Tibial artery (tissue), 4 donors: Measurements from ENCODE around the gene CTIF.

ENCODE experiments used
- DNase-seq, 2 donors: peaks; one replicate each; pipeline ENCODE4 v3.0.0-alpha.2; 2019
- H3K27ac ChIP-seq, 2 donors: fragments of 200-600 bp; sonication (generic) in 1 of 2; 1 replicate in 1 of 2; 2 replicates in 1 of 2; pipeline ENCODE4 v1.5.1; 2018 to 2019; ENCODE audit warnings: mild to moderate bottlenecking in 1 of 2
- H3K27me3 ChIP-seq, 2 donors: fragments of 200-600 bp; sonication (generic) in 1 of 2; one replicate each; pipeline versions ENCODE4 v1.5.1 to v1.6.0; 2016 to 2019
- H3K36me3 ChIP-seq, 3 donors: fragments of 200-600 bp; sonication (generic) in 2 of 3; one replicate each; pipeline ENCODE4 v1.5.1; 2016 to 2019; ENCODE audit warnings: mild to moderate bottlenecking in 2 of 3
- H3K4me1 ChIP-seq, 4 donors: fragments of 200-600 bp; sonication (generic) in 2 of 4; 1 replicate in 3 of 4; 2 replicates in 1 of 4; pipeline ENCODE4 v1.5.1; 2016 to 2019
- H3K4me3 ChIP-seq, 2 donors: fragments of 200-600 bp; sonication (generic) in 1 of 2; 1 replicate in 1 of 2; 2 replicates in 1 of 2; pipeline ENCODE4 v1.5.1; 2018 to 2019; ENCODE audit warnings: mild to moderate bottlenecking in 2 of 2
- H3K9me3 ChIP-seq, 3 donors: fragments of 200-600 bp; sonication (generic) in 1 of 3; one replicate each; pipeline ENCODE4 v1.5.1; 2016 to 2019
- CTCF ChIP-seq, 2 experiments: fragments of 200-600 bp in 1 of 2; fragments of 450-650 bp in 1 of 2; IDR thresholded peaks; one replicate each; pipeline ENCODE4 v1.5.1; 2017 to 2019; ENCODE audit warnings: antibody characterized with exemption in 2 of 2, mild to moderate bottlenecking in 1 of 2, moderate library complexity in 1 of 2
- intact Hi-C: fragments of 100-400 bp; cut with DNase I; formaldehyde crosslinking; loops from one replicate; pipeline ENCODE4 v1.15.0; 2023; ENCODE audit warnings: low total_unique reads

The CTIF gene

GRCh38 chr18:48791636-48792105 lies 252.8 kb downstream of the CTIF start:
- Histone ChIP-seq H3K36me3 (peaks cover 0 to 8% (median 0%) of the 10 kb centered on the region in 3 donors), H3K4me1 (peaks cover 0 to 62% (median 43%) of the 10 kb centered on the region in 4 donors), H3K27ac (peak overlapping the region; percentile 92 to 94), H3K27me3 (no peaks in the 10 kb centered on the region), H3K4me3 (no peak overlapping the region), H3K9me3 (no peaks in the 10 kb centered on the region)
- TF ChIP-seq CTCF (IDR thresholded peaks at IDR 0.05): no peak
- DNase-seq: peak; percentile 16 to 53
- intact Hi-C loops: no loop called here

GRCh38 chr18:48792141-48792540 lies 253.3 kb downstream of the CTIF start:
- TF ChIP-seq CTCF (IDR thresholded peaks at IDR 0.05): no peak
- peaks cover 0 to 8% (median 0%) of the 10 kb centered on the region in 3 donors for H3K36me3 ChIP-seq
- peak overlapping the region; percentile 92 to 94 for H3K27ac ChIP-seq
- intact Hi-C loops: no loop called here
- DNase-seq: peak; percentile 17 to 51
- no peak overlapping the region for H3K4me3 ChIP-seq
- H3K4me1 ChIP-seq: peaks cover 0 to 61% (median 43%) of the 10 kb centered on the region in 4 donors
- no peaks in the 10 kb centered on the region for H3K9me3 ChIP-seq
- H3K27me3 ChIP-seq: no peaks in the 10 kb centered on the region

- Histone ChIP-seq H3K36me3 (peaks cover 0 to 8% (median 0%) of the 10 kb centered on the region in 3 donors), H3K4me1 (peaks cover 0 to 61% (median 39%) of the 10 kb centered on the region in 4 donors), H3K27me3 (no peaks in the 10 kb centered on the region), H3K4me3 (no peak overlapping the region), H3K27ac (peak overlapping the region; percentile 92 to 94), H3K9me3 (no peaks in the 10 kb centered on the region)
- intact Hi-C loops: no loop called here
- no peak for TF ChIP-seq CTCF (IDR thresholded peaks at IDR 0.05)
- peak; percentile 17 to 32 for DNase-seq
Observed at GRCh38 chr18:48792611-48793380, 254.0 kb downstream of the CTIF start.

- intact Hi-C loops: no loop called here
- no peak for TF ChIP-seq CTCF (IDR thresholded peaks at IDR 0.05)
- H3K4me3 ChIP-seq: no peak overlapping the region
Observed at GRCh38 chr18:48794251-48794970, 255.6 kb downstream of the CTIF start.

GRCh38 chr18:48795696-48796095 lies 256.9 kb downstream of the CTIF start:
- Histone ChIP-seq H3K36me3 (peaks cover 0 to 25% (median 0%) of the 10 kb centered on the region in 3 donors), H3K4me3 (no peak overlapping the region), H3K4me1 (peaks cover 0 to 52% (median 21%) of the 10 kb centered on the region in 4 donors), H3K27ac (peak overlapping the region; percentile 42 to 92), H3K9me3 (no peaks in the 10 kb centered on the region), H3K27me3 (no peaks in the 10 kb centered on the region)
- DNase-seq: peak; percentile 5 to 46
- no peak for TF ChIP-seq CTCF (IDR thresholded peaks at IDR 0.05)
- intact Hi-C loops: no loop called here

More at GRCh38 chr18:48794251-48794970, 255.6 kb downstream of the CTIF start:
- no peaks in the 10 kb centered on the region for H3K9me3 ChIP-seq
- peaks cover 0 to 14% (median 0%) of the 10 kb centered on the region in 3 donors for H3K36me3 ChIP-seq
- H3K27me3 ChIP-seq: no peaks in the 10 kb centered on the region
- peak overlapping the region; percentile 56 to 92 for H3K27ac ChIP-seq
- H3K4me1 ChIP-seq: peaks cover 0 to 56% (median 29%) of the 10 kb centered on the region in 4 donors
- peak; percentile 15 to 59 for DNase-seq
